Measurements from ENCODE around the gene MFAP5. TPM values are rescaled to one million over a fixed set of nuclear protein-coding genes. Genes with fewer than 3 reads are reported as not detected.
A peak's percentile ranks its signal among the peaks of the same experiment; 100 is the strongest.

Gene MFAP5
- total RNA-seq, 2 experiments from 2014 or later, result not detected

GRCh38 chr12:8687846-8688601 is 25.4 kb upstream of the MFAP5 start:
- peak; percentile 45 for ATAC-seq (ENCODE audit: low read depth)
- H3K4me3 Mint-ChIP-seq, result no peak overlapping the region

GRCh38 chr12:8685051-8685450 is 22.4 kb upstream of the MFAP5 start:
- ATAC-seq (ENCODE audit: low read depth) (no peak), DNase-seq (no peak)
- POLR2A ChIA-PET, result no interaction called here
- Mint-ChIP-seq H3K4me1 (no peaks in the 10 kb centered on the region), H3K4me3 (no peak overlapping the region), H3K36me3 (no peaks in the 10 kb centered on the region), H3K9me3 (no peaks in the 10 kb centered on the region), H3K27me3 (peaks cover 16% of the 10 kb centered on the region), H3K27ac (no peak overlapping the region)

More at GRCh38 chr12:8687846-8688601, 25.4 kb upstream of the MFAP5 start:
- peaks cover 26% of the 10 kb centered on the region for H3K27me3 Mint-ChIP-seq
- H3K36me3 Mint-ChIP-seq, result no peaks in the 10 kb centered on the region
- POLR2A ChIA-PET, result interaction anchor here (0.7 kb wide), 1 partner anchor 96 kb away, joined by 3 read pairs; no protein-coding TSS in a partner anchor
- DNase-seq, result no peak
- no peaks in the 10 kb centered on the region for H3K9me3 Mint-ChIP-seq
- H3K27ac Mint-ChIP-seq, result no peak overlapping the region
- peaks cover 3% of the 10 kb centered on the region for H3K4me1 Mint-ChIP-seq

GRCh38 chr12:8681129-8681884 is 18.7 kb upstream of the MFAP5 start:
- POLR2A ChIA-PET, result no interaction called here
- ATAC-seq (ENCODE audit: low read depth), result no peak

GRCh38 chr12:8680533-8680932 is 17.9 kb upstream of the MFAP5 start:
- no peaks in the 10 kb centered on the region for H3K36me3 Mint-ChIP-seq
- H3K4me1 Mint-ChIP-seq, result no peaks in the 10 kb centered on the region
- ATAC-seq (ENCODE audit: low read depth) (no peak), DNase-seq (no peak)
- peaks cover 13% of the 10 kb centered on the region for H3K27me3 Mint-ChIP-seq
- POLR2A ChIA-PET, result no interaction called here
- no peak overlapping the region for H3K27ac Mint-ChIP-seq
- no peak overlapping the region for H3K4me3 Mint-ChIP-seq
- no peaks in the 10 kb centered on the region for H3K9me3 Mint-ChIP-seq

More at GRCh38 chr12:8681129-8681884, 18.7 kb upstream of the MFAP5 start:
- DNase-seq, result no peak
- H3K36me3 Mint-ChIP-seq, result no peaks in the 10 kb centered on the region
- no peaks in the 10 kb centered on the region for H3K4me1 Mint-ChIP-seq
- H3K9me3 Mint-ChIP-seq, result no peaks in the 10 kb centered on the region
- peaks cover 14% of the 10 kb centered on the region for H3K27me3 Mint-ChIP-seq
- no peak overlapping the region for H3K4me3 Mint-ChIP-seq
- no peak overlapping the region for H3K27ac Mint-ChIP-seq

- no peak overlapping the region for H3K27ac Mint-ChIP-seq
- no peaks in the 10 kb centered on the region for H3K36me3 Mint-ChIP-seq
- ATAC-seq (ENCODE audit: low read depth) (no peak), DNase-seq (no peak)
- H3K4me1 Mint-ChIP-seq, result no peaks in the 10 kb centered on the region
- no peaks in the 10 kb centered on the region for H3K9me3 Mint-ChIP-seq
- POLR2A ChIA-PET, result no interaction called here
- H3K27me3 Mint-ChIP-seq, result peaks cover 7% of the 10 kb centered on the region
- H3K4me3 Mint-ChIP-seq, result no peak overlapping the region
These were observed 16.1 kb upstream of the MFAP5 start for GRCh38 chr12:8678661-8679111.

- DNase-seq (no peak), ATAC-seq (ENCODE audit: low read depth) (no peak)
- Mint-ChIP-seq H3K27me3 (peaks cover 5% of the 10 kb centered on the region), H3K9me3 (no peaks in the 10 kb centered on the region), H3K36me3 (no peaks in the 10 kb centered on the region), H3K4me1 (no peaks in the 10 kb centered on the region), H3K4me3 (no peak overlapping the region), H3K27ac (no peak overlapping the region)
- POLR2A ChIA-PET, result no interaction called here
These were observed 14.7 kb upstream of the MFAP5 start for GRCh38 chr12:8677362-8677761.

- DNase-seq (no peak), ATAC-seq (ENCODE audit: low read depth) (no peak)
- POLR2A ChIA-PET, result no interaction called here
- no peaks in the 10 kb centered on the region for H3K36me3 Mint-ChIP-seq
- H3K4me1 Mint-ChIP-seq, result no peaks in the 10 kb centered on the region
- H3K27ac Mint-ChIP-seq, result no peak overlapping the region
- H3K9me3 Mint-ChIP-seq, result no peaks in the 10 kb centered on the region
- no peak overlapping the region for H3K4me3 Mint-ChIP-seq
- peaks cover 5% of the 10 kb centered on the region for H3K27me3 Mint-ChIP-seq
These were observed 14.0 kb upstream of the MFAP5 start for GRCh38 chr12:8676651-8677050.

GRCh38 chr12:8675591-8676036 is 13.0 kb upstream of the MFAP5 start:
- POLR2A ChIA-PET, result no interaction called here
- no peak for ATAC-seq (ENCODE audit: low read depth)
- Mint-ChIP-seq H3K4me3 (no peak overlapping the region), H3K4me1 (no peaks in the 10 kb centered on the region), H3K9me3 (no peaks in the 10 kb centered on the region), H3K36me3 (no peaks in the 10 kb centered on the region), H3K27ac (no peak overlapping the region), H3K27me3 (peaks cover 7% of the 10 kb centered on the region)
- no peak for DNase-seq

GRCh38 chr12:8672381-8672780 is 9.8 kb upstream of the MFAP5 start:
- Mint-ChIP-seq H3K27ac (no peak overlapping the region), H3K4me1 (no peaks in the 10 kb centered on the region), H3K9me3 (peaks cover 2% of the 10 kb centered on the region), H3K27me3 (peaks cover 9% of the 10 kb centered on the region), H3K36me3 (no peaks in the 10 kb centered on the region), H3K4me3 (no peak overlapping the region)
- no peak for ATAC-seq (ENCODE audit: low read depth)
- no peak for DNase-seq
- POLR2A ChIA-PET, result no interaction called here

- peaks cover 12% of the 10 kb centered on the region for H3K27me3 Mint-ChIP-seq
- H3K4me1 Mint-ChIP-seq, result no peaks in the 10 kb centered on the region
- POLR2A ChIA-PET, result no interaction called here
- no peak for DNase-seq
- peaks cover 2% of the 10 kb centered on the region for H3K9me3 Mint-ChIP-seq
- no peak overlapping the region for H3K4me3 Mint-ChIP-seq
- H3K27ac Mint-ChIP-seq, result no peak overlapping the region
- ATAC-seq (ENCODE audit: low read depth), result no peak
- no peaks in the 10 kb centered on the region for H3K36me3 Mint-ChIP-seq
These were observed 5.8 kb upstream of the MFAP5 start for GRCh38 chr12:8668441-8668840.

- peaks cover 12% of the 10 kb centered on the region for H3K27me3 Mint-ChIP-seq
- H3K27ac Mint-ChIP-seq, result no peak overlapping the region
- no peaks in the 10 kb centered on the region for H3K4me1 Mint-ChIP-seq
- H3K4me3 Mint-ChIP-seq, result no peak overlapping the region
- H3K9me3 Mint-ChIP-seq, result peaks cover 2% of the 10 kb centered on the region
- no peaks in the 10 kb centered on the region for H3K36me3 Mint-ChIP-seq
- DNase-seq (no peak), ATAC-seq (ENCODE audit: low read depth) (no peak)
- POLR2A ChIA-PET, result no interaction called here
These were observed 4.6 kb upstream of the MFAP5 start for GRCh38 chr12:8667270-8667669.

GRCh38 chr12:8665759-8666158 is 3.1 kb upstream of the MFAP5 start:
- POLR2A ChIA-PET, result no interaction called here
- ATAC-seq (ENCODE audit: low read depth) (no peak), DNase-seq (no peak)
- Mint-ChIP-seq H3K36me3 (no peaks in the 10 kb centered on the region), H3K4me1 (no peaks in the 10 kb centered on the region), H3K27ac (no peak overlapping the region), H3K4me3 (no peak overlapping the region), H3K27me3 (peaks cover 11% of the 10 kb centered on the region), H3K9me3 (peaks cover 2% of the 10 kb centered on the region)

GRCh38 chr12:8664228-8664913 is 1.7 kb upstream of the MFAP5 start:
- no peaks in the 10 kb centered on the region for H3K36me3 Mint-ChIP-seq
- ATAC-seq (ENCODE audit: low read depth), result no peak
- H3K9me3 Mint-ChIP-seq, result no peaks in the 10 kb centered on the region
- POLR2A ChIA-PET, result no interaction called here
- no peak overlapping the region for H3K4me3 Mint-ChIP-seq
- DNase-seq, result no peak
- H3K4me1 Mint-ChIP-seq, result no peaks in the 10 kb centered on the region
- H3K27me3 Mint-ChIP-seq, result peaks cover 16% of the 10 kb centered on the region
- no peak overlapping the region for H3K27ac Mint-ChIP-seq

Data from activated naive CD8-positive, alpha-beta T cell treated with anti-CD3 and anti-CD28 coated beads, Interleukin-2, amount 10 ng/mL, durations not matched to agents 7 days and 5 days (primary cell).